ENCODE measurements around the gene MOBP.

- TF ChIP-seq CTCF (IDR thresholded peaks at IDR 0.05) = no peak
- no peak for TF ChIP-seq POLR2A (IDR thresholded peaks at IDR 0.05)
- TF ChIP-seq EP300 (IDR thresholded peaks at IDR 0.05) = no peak
Measured at GRCh38 chr3:39494781-39495180, 27.3 kb downstream of the MOBP start.
